GM21786 (cell line): ENCODE data around the gene RPAP3.
A peak's percentile ranks its signal among the peaks of the same experiment; 100 is the strongest.

Experiments used
- ATAC-seq: cut with Tn5 transposase; IDR thresholded peaks from one replicate; pipeline ENCODE4 v1.9.1; 2021; ENCODE audit not compliant: unreplicated experiment

Gene RPAP3

GRCh38 chr12:47742253-47742825 lies 36.5 kb upstream of the RPAP3 start:
- no peak for ATAC-seq

GRCh38 chr12:47741340-47741703 lies 35.5 kb upstream of the RPAP3 start:
- peak; percentile 45 for ATAC-seq

DNA sequence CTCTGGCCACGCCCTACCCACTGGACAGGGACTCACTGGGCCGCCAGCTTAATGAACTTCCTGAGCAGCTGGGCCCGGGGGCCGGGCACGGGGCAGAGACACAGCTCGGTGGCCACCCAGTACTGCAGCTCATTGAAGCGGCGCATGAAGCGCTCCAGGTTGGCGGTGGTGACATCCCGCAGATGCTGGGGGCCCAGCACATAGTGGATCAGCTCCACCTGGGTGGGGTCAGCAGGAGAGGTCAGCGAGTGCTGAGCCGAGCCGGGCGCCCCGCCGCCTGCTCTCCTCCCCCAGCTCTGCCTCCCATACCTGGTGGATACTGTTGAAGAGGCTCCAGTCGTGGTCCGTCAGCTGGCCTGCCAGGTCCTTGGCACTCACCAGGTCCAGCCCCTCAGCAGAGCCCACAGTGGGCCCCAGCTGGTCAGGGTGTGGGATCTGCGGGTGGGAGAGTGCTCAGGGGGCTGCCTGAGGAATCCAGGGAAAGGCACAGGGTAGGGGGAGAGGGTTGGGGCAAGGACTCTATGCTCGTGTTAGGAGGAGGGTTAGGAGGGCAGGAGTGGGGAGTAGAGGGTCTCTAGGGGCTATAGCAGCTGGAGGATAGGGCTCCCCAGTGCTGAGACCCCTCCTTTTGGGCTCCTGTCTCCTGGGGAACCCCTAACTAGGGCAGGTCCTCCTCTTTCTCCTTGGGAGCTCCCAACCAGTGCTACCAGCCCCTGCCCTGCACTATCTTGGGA lies 34.9 kb upstream of the RPAP3 start:
- peak; percentile 56 for ATAC-seq

GRCh38 chr12:47739979-47740378 lies 34.1 kb upstream of the RPAP3 start:
- ATAC-seq: peak; percentile 56

- ATAC-seq: no peak
Measured at GRCh38 chr12:47739297-47739696, 33.5 kb upstream of the RPAP3 start.

- no peak for ATAC-seq
Measured at GRCh38 chr12:47737936-47738594, 32.2 kb upstream of the RPAP3 start.

- no peak for ATAC-seq
Measured at GRCh38 chr12:47736877-47737676, 31.2 kb upstream of the RPAP3 start.

GRCh38 chr12:47736216-47736615 lies 30.4 kb upstream of the RPAP3 start:
- ATAC-seq: no peak

- ATAC-seq: no peak
Measured at GRCh38 chr12:47735649-47736048, 29.8 kb upstream of the RPAP3 start.

DNA sequence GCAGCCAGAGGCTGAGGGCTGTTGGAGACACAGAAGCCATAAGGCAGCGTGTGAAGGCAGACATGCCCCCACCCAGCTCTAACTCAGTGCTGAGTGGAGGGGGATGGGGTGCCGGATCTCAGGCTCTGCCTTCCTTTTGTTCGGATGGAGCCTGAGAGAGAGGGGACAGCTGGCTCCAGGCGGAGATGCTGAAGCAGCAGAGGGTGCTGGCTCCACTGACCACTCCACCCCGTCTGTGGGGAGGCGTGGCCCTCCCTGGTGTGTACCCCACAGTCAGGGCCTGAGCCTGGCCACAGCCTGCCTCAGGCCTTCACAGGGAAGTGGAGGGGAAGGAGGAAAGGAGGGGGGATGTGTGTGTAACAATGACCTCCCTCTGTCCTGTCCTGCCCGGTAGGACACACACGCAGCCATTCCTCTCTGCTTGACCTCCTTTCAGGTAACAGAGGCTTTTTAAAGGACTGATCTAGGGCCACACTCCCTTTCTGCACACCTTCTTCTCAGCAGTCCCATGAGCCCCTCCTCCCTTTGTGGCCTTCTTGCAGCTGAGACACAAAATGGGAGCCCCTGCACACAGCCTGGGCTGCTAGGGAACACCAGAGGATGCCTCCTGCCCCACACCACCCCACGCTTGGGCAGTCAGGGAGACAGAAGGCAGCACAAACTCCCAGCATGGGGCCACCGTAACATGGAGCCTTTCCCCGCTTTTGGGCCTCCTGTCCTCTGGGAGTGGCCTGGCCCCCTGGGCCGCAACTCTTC lies 29.1 kb upstream of the RPAP3 start:
- ATAC-seq: no peak

DNA sequence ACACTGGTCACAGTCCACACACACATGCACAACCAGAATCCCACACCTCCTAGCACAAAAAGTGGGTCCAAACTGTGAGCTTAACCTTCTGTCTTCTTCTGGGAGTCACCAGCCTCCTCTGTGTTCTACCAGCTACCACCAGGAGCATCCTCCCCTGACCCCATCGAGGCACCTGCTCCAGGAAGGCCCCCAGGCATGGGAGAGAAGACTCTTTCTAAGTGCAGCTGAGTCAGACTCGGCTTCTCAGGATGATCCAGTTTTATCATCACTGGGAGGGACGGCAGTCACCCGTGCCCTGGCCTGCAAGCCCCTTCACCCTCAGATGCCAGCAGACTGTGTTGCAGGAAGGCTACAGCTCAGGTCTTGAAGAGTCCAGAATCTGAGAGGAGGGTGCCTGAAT lies 27.3 kb upstream of the RPAP3 start:
- ATAC-seq: no peak

DNA sequence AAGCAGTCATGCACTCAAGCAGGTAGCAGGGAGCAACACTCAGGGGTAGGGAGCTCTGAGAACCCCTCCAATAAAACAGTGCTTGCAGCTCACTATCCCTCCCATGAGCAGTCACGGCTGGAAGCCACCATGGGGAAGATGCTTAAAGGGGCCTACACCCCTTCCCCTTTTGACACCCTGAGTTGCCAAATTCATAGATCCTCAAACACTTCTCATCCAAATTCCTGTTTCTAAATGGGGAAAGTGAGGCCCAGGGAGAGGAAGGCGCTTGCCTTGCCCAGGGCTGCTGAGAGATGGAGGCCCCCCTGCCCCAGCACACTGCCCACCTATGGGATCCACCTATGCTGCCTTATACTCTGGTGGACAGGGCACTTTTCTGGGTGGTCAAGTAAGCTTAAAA lies 26.7 kb upstream of the RPAP3 start:
- no peak for ATAC-seq

- ATAC-seq: no peak
Measured at GRCh38 chr12:47731723-47732122, 25.9 kb upstream of the RPAP3 start.

DNA sequence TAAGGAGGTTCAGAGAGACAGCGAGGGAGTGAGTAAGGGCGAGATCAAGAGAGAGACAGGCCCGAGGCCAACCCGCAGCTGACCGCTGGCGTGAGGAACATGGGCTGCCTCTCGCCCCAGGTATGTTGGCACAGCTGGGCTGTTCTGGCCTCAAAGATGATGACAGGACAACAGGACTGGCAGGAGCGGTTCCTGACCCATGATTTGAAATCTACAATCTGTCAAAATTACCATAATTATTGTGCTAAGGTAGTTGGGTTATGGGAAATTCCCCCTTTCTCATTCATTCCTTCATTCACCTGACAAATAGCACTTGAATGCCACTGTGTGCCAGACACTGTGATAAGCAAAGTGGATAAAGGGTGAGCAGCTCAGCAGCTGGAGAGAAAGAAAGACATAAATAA lies 24.5 kb upstream of the RPAP3 start:
- ATAC-seq: no peak

DNA sequence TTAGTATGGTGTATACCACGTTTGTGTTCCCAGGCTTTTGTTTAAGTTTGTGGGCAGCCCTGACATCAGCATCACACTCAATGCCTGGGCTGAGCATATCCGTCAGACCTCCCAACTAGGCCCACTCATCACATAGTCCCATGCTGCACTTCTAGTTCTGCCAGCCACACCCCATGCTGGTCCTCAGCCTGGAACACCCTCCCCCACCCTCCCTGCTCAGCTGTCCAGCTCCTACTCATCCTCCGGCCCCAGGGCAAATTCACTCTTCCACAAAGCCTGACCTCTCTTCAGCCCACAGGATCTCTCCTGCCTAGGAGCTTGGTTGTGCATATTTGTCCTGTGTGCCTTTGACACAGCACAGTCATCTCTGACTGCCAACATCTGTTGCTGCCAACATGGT lies 23.4 kb upstream of the RPAP3 start:
- ATAC-seq: no peak

- peak; percentile 84 for ATAC-seq
Measured at GRCh38 chr12:47725893-47726292, 20.1 kb upstream of the RPAP3 start.

DNA sequence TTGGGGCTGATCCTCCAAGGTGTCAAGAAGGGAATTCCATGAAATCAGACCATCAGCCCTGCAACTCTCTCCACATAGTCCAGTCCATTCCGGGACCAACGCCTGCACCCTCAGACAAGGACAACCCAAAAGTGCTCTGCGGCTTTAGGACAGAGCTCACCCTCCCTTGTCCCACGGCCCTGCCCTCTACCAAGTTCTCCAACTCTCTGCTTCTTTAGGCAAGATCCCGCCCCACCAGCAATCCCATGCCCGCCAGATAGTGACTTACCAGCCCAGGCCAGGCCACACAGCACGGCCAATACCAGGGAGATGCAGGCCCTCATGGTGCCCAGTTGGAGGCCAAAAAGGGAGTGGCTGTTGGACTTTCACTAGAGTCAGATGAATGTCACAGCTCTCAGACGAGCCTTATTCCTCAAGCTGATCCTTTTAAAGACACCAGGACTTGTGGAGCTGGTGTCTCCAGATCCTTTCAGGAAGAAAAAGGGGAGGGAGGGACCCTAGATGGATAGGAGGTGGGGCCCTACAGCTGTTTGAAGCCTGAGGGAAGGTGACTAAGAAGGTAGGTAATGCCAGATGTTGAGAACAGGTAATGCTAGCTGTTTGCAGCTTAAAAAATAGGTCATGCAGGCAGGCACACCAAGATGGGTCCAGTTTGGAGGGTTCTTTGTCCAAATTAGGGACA lies 19.4 kb upstream of the RPAP3 start, which contains the start of gene ENDOU:
TSS of gene ENDOU (minus strand) at position 400 of the 682 bp plus-strand sequence. CDS start at position 323, 77 bp downstream.
- ATAC-seq: no peak

DNA sequence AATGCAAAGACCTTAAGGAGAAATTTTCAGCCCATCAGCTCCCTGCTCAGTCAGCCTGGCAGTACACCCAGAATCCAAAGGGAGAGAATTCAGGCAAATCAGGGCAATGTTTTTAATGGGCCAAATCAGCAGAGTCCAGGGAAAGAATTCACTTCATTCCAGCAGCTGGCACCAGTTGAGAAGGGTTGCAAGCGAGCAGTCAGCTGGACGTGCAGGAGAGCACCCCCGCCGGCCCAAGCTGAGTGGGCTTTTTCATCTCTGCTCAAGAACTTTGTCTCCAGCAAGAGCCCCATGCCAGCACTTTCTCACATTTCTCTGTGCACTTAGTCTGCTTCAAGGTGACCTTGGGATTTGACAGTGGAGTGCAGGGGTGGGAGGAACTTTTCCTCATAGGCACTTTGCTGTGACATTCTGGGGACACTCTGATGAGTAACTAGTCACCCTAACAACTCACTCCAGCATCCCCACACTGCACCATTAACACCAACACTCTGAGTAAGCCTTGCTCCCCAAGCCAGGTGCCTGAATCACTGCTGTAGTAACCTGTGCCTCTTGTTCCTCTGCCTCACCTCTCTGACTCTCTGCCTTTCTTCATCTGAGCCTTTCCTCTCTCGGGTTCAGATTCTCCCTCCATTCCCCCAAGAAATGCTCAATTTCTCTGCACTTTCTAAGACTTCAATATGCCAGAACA lies 17.3 kb upstream of the RPAP3 start:
- no peak for ATAC-seq

DNA sequence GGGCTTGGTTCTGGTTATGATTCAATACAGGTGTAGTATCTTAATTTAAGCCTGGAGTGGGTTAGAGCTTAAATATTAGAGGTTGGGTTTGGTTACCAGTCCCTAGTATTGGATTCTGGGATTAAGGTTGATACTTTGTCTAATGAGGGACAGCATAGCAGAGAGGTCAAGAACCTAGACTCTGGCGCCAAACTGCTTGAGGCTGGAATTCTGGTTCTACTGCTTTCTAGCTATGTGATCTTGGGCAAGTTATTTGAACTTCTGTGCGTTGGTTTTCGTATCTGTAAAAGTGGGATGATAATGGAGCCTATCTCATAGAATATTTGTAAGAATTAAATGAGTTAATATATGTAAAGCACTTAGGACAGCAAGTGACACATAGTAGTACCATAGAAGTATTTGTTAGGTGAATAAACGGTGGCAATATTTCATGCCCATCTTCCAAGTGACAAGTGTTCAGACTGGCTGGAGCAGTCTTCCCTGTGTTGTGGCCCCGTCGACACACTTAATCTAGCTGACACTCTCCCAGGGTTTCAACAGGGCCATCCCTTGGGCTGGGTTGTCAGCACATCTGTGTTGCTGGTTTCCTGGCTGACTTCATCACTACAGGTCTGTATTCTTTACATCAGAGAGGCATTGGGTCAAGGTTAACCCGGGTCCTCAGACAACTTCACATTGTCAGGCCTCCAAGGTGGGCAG lies 16.5 kb upstream of the RPAP3 start:
- ATAC-seq: no peak
